ENCODE data around the gene DESI2. TPM values are rescaled to one million over a fixed set of nuclear protein-coding genes. Genes with fewer than 3 reads are reported as not detected.

DESI2 gene
- total and polyA plus RNA-seq, 4 donors, result 5.7 to 14.6 (median 11.7) TPM

GRCh38 chr1:244705261-244706234 is 52.6 kb downstream of the DESI2 start:
- TF ChIP-seq SP1 (IDR thresholded peaks at IDR 0.05) (no peak), NR2F2 (IDR thresholded peaks at IDR 0.05) (no peak), JUND (IDR thresholded peaks at IDR 0.05) (no peak), GABPA (IDR thresholded peaks at IDR 0.05 in 1 of 2, conservative IDR thresholded peaks at IDR 0.05 in 1 of 2) (no peak), EGR1 (IDR thresholded peaks at IDR 0.05; ENCODE audit: low read depth in 2 of 2) (no peak), HNF4G (IDR thresholded peaks at IDR 0.05) (no peak), CTCF (IDR thresholded peaks at IDR 0.05; ENCODE audit: low read depth, low read length, missing input control) (no peak), FOXA2 (IDR thresholded peaks at IDR 0.05) (no peak)
- TF ChIP-seq, protein P1, sequence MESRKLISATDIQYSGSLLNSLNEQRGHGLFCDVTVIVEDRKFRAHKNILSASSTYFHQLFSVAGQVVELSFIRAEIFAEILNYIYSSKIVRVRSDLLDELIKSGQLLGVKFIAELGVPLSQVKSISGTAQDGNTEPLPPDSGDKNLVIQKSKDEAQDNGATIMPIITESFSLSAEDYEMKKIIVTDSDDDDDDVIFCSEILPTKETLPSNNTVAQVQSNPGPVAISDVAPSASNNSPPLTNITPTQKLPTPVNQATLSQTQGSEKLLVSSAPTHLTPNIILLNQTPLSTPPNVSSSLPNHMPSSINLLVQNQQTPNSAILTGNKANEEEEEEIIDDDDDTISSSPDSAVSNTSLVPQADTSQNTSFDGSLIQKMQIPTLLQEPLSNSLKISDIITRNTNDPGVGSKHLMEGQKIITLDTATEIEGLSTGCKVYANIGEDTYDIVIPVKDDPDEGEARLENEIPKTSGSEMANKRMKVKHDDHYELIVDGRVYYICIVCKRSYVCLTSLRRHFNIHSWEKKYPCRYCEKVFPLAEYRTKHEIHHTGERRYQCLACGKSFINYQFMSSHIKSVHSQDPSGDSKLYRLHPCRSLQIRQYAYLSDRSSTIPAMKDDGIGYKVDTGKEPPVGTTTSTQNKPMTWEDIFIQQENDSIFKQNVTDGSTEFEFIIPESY (IDR thresholded peaks at IDR 0.05), result no peak
- no peaks in the 10 kb centered on the region for H3K4me1 ChIP-seq (ENCODE audit: control insufficient read depth in 4 of 4, insufficient read depth in 4 of 4, low read length in 3 of 4)
- H3K27ac ChIP-seq (ENCODE audit: low read depth in 1 of 2, low read length in 2 of 2), result no peak overlapping the region
- 85% methylated on average over 17 of the region's 17 CpGs for WGBS
- H3K9me3 ChIP-seq (ENCODE audit: control insufficient read depth in 4 of 4, low read length in 3 of 4), result no peaks in the 10 kb centered on the region
- H3K9ac ChIP-seq (ENCODE audit: low read depth in 1 of 2, low read length in 2 of 2), result no peak overlapping the region
- peaks cover 4 to 16% (median 4%) of the 10 kb centered on the region in 4 donors for H3K36me3 ChIP-seq (ENCODE audit: control insufficient read depth in 4 of 4, insufficient read depth in 3 of 4, low read depth in 1 of 4, low read length in 3 of 4)
- no peaks in the 10 kb centered on the region for H3K27me3 ChIP-seq (ENCODE audit: control insufficient read depth in 4 of 4, insufficient read depth in 4 of 4, low read length in 3 of 4)
- DNase-seq (ENCODE audit: low spot score), result no peak
- no peak overlapping the region for H3K4me3 ChIP-seq (ENCODE audit: low read depth in 1 of 3, low read length in 3 of 3)

- H3K4me3 ChIP-seq (ENCODE audit: low read depth in 1 of 3, low read length in 3 of 3), result no peak overlapping the region
- H3K4me1 ChIP-seq (ENCODE audit: control insufficient read depth in 4 of 4, insufficient read depth in 4 of 4, low read length in 3 of 4), result no peaks in the 10 kb centered on the region
- H3K27ac ChIP-seq (ENCODE audit: low read depth in 1 of 2, low read length in 2 of 2), result no peak overlapping the region
- H3K9ac ChIP-seq (ENCODE audit: low read depth in 1 of 2, low read length in 2 of 2), result no peak overlapping the region
- DNase-seq (ENCODE audit: low spot score), result no peak
- no peaks in the 10 kb centered on the region for H3K9me3 ChIP-seq (ENCODE audit: control insufficient read depth in 4 of 4, low read length in 3 of 4)
- H3K27me3 ChIP-seq (ENCODE audit: control insufficient read depth in 4 of 4, insufficient read depth in 4 of 4, low read length in 3 of 4), result no peaks in the 10 kb centered on the region
- 93% methylated on average over 8 of the region's 8 CpGs for WGBS
- peaks cover 0 to 14% (median 4%) of the 10 kb centered on the region in 4 donors for H3K36me3 ChIP-seq (ENCODE audit: control insufficient read depth in 4 of 4, insufficient read depth in 3 of 4, low read depth in 1 of 4, low read length in 3 of 4)
- TF ChIP-seq RAD21 (IDR thresholded peaks at IDR 0.05) (no peak), FOXA2 (IDR thresholded peaks at IDR 0.05) (no peak), JUND (IDR thresholded peaks at IDR 0.05) (no peak), YY1 (IDR thresholded peaks at IDR 0.05) (no peak), GABPA (IDR thresholded peaks at IDR 0.05 in 1 of 2, conservative IDR thresholded peaks at IDR 0.05 in 1 of 2) (no peak), SP1 (IDR thresholded peaks at IDR 0.05) (no peak), EGR1 (IDR thresholded peaks at IDR 0.05; ENCODE audit: low read depth in 2 of 2) (no peak), CTCF (IDR thresholded peaks at IDR 0.05; ENCODE audit: low read depth, low read length, missing input control) (no peak), ATF3 (IDR thresholded peaks at IDR 0.05) (no peak), NR2F2 (IDR thresholded peaks at IDR 0.05) (no peak), RXRA (IDR thresholded peaks at IDR 0.05) (no peak), FOXA1 (IDR thresholded peaks at IDR 0.05) (no peak), HNF4A (conservative IDR thresholded peaks at IDR 0.05) (no peak)
- TF ChIP-seq, protein P2, sequence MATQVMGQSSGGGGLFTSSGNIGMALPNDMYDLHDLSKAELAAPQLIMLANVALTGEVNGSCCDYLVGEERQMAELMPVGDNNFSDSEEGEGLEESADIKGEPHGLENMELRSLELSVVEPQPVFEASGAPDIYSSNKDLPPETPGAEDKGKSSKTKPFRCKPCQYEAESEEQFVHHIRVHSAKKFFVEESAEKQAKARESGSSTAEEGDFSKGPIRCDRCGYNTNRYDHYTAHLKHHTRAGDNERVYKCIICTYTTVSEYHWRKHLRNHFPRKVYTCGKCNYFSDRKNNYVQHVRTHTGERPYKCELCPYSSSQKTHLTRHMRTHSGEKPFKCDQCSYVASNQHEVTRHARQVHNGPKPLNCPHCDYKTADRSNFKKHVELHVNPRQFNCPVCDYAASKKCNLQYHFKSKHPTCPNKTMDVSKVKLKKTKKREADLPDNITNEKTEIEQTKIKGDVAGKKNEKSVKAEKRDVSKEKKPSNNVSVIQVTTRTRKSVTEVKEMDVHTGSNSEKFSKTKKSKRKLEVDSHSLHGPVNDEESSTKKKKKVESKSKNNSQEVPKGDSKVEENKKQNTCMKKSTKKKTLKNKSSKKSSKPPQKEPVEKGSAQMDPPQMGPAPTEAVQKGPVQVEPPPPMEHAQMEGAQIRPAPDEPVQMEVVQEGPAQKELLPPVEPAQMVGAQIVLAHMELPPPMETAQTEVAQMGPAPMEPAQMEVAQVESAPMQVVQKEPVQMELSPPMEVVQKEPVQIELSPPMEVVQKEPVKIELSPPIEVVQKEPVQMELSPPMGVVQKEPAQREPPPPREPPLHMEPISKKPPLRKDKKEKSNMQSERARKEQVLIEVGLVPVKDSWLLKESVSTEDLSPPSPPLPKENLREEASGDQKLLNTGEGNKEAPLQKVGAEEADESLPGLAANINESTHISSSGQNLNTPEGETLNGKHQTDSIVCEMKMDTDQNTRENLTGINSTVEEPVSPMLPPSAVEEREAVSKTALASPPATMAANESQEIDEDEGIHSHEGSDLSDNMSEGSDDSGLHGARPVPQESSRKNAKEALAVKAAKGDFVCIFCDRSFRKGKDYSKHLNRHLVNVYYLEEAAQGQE (IDR thresholded peaks at IDR 0.05), result no peak
- TF ChIP-seq, protein P1 (IDR thresholded peaks at IDR 0.05), result no peak
- TF ChIP-seq, protein P3, sequence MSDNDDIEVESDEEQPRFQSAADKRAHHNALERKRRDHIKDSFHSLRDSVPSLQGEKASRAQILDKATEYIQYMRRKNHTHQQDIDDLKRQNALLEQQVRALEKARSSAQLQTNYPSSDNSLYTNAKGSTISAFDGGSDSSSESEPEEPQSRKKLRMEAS (IDR thresholded peaks at IDR 0.05), result no peak
Measured at GRCh38 chr1:244709076-244709475, 56.1 kb downstream of the DESI2 start.

Measured in liver (tissue), 9 donors.